Thoracic aorta (tissue), 2 donors: ENCODE results near the gene KCTD5. TPM values are rescaled to one million over a fixed set of nuclear protein-coding genes. Genes with fewer than 3 reads are reported as not detected.
"Not testable (repeated sequence)": the region's sequence is repeated elsewhere in the genome, so short reads cannot be mapped to it uniquely, and the experiment has no call there.

Source experiments
- ATAC-seq: fragments of 150-250 bp; one replicate; pipeline ENCODE4 v1.8.0; 2017; ENCODE audit warnings: low read depth; ENCODE audit not compliant: insufficient number of reproducible peaks, low FRiP score
- DNase-seq: peaks from one replicate; pipeline ENCODE4 v3.0.0-alpha.2; 2020; ENCODE audit warnings: low spot score
- H3K27ac ChIP-seq, 2 donors: fragments of 200-600 bp; sonication (generic); 1 replicate in 1 of 2; 2 replicates in 1 of 2; pipeline ENCODE4 v1.5.1; 2016; ENCODE audit warnings: mild to moderate bottlenecking in 2 of 2, moderate library complexity in 2 of 2
- H3K27me3 ChIP-seq: fragments of 200-600 bp; sonication (generic); replicated peaks from 2 replicates; pipeline ENCODE4 v1.6.0; 2016; ENCODE audit warnings: mild to moderate bottlenecking; ENCODE audit not compliant: insufficient read depth
- H3K36me3 ChIP-seq: fragments of 200-600 bp; sonication (generic); one replicate; pipeline ENCODE4 v1.5.1; 2016
- H3K4me1 ChIP-seq, 2 donors: fragments of 200-600 bp; sonication (generic); 1 replicate in 1 of 2; 2 replicates in 1 of 2; pipeline versions ENCODE4 v1.5.1 to v1.6.0; 2016; ENCODE audit warnings: low read depth in 2 of 2, mild to moderate bottlenecking in 1 of 2; ENCODE audit not compliant: control insufficient read depth in 1 of 2
- H3K4me3 ChIP-seq: fragments of 200-600 bp; sonication (generic); 2 replicates; pipeline ENCODE4 v1.5.1; 2016; ENCODE audit warnings: mild to moderate bottlenecking
- H3K9me3 ChIP-seq: fragments of 200-600 bp; sonication (generic); 2 replicates; pipeline ENCODE4 v1.5.1; 2016
- total RNA-seq, 2 donors: library from RNA; depleted of rRNA; stranded (reverse); fragments of >200 nt; gene quantifications; one replicate each; pipeline versions ENCODE4 v1.1.0 to v1.2.3, GENCODE V29; 2016
- TF ChIP-seq, protein P1 (sequence below): fragments of 200-600 bp; sonication (generic); IDR thresholded peaks from one replicate; pipeline ENCODE4 v1.5.1; 2019; ENCODE audit warnings: antibody characterized with exemption

Gene KCTD5
- total RNA-seq, 2 donors from 2014 or later = 13.8 to 19.2 TPM

GRCh38 chr16:2686912-2687507 lies 4.7 kb downstream of the KCTD5 start:
- no peak overlapping the region for H3K4me3 ChIP-seq
- no peaks in the 10 kb centered on the region for H3K36me3 ChIP-seq
- DNase-seq (no peak), ATAC-seq (no peak)
- H3K4me1 ChIP-seq = peaks cover 10 to 11% of the 10 kb centered on the region in 2 donors
- H3K27me3 ChIP-seq = no peaks in the 10 kb centered on the region
- no peak overlapping the region for H3K27ac ChIP-seq
- TF ChIP-seq, protein P1, sequence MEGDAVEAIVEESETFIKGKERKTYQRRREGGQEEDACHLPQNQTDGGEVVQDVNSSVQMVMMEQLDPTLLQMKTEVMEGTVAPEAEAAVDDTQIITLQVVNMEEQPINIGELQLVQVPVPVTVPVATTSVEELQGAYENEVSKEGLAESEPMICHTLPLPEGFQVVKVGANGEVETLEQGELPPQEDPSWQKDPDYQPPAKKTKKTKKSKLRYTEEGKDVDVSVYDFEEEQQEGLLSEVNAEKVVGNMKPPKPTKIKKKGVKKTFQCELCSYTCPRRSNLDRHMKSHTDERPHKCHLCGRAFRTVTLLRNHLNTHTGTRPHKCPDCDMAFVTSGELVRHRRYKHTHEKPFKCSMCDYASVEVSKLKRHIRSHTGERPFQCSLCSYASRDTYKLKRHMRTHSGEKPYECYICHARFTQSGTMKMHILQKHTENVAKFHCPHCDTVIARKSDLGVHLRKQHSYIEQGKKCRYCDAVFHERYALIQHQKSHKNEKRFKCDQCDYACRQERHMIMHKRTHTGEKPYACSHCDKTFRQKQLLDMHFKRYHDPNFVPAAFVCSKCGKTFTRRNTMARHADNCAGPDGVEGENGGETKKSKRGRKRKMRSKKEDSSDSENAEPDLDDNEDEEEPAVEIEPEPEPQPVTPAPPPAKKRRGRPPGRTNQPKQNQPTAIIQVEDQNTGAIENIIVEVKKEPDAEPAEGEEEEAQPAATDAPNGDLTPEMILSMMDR = no peak
- H3K9me3 ChIP-seq = no peaks in the 10 kb centered on the region

GRCh38 chr16:2687531-2688308 lies 5.4 kb downstream of the KCTD5 start:
- TF ChIP-seq, protein P1 = no peak
- DNase-seq = no peak

GRCh38 chr16:2689422-2689821 lies 7.1 kb downstream of the KCTD5 start:
- H3K27me3 ChIP-seq, DNase-seq, ATAC-seq, H3K9me3 ChIP-seq, H3K4me3 ChIP-seq, H3K4me1 ChIP-seq, H3K36me3 ChIP-seq, H3K27ac ChIP-seq: not testable (repeated sequence)

More at GRCh38 chr16:2687531-2688308, 5.4 kb downstream of the KCTD5 start:
- H3K27ac ChIP-seq = no peak overlapping the region
- H3K27me3 ChIP-seq = no peaks in the 10 kb centered on the region
- H3K36me3 ChIP-seq = no peaks in the 10 kb centered on the region
- no peak overlapping the region for H3K4me3 ChIP-seq
- ATAC-seq = no peak
- peaks cover 10 to 11% of the 10 kb centered on the region in 2 donors for H3K4me1 ChIP-seq
- H3K9me3 ChIP-seq = no peaks in the 10 kb centered on the region

DNA sequence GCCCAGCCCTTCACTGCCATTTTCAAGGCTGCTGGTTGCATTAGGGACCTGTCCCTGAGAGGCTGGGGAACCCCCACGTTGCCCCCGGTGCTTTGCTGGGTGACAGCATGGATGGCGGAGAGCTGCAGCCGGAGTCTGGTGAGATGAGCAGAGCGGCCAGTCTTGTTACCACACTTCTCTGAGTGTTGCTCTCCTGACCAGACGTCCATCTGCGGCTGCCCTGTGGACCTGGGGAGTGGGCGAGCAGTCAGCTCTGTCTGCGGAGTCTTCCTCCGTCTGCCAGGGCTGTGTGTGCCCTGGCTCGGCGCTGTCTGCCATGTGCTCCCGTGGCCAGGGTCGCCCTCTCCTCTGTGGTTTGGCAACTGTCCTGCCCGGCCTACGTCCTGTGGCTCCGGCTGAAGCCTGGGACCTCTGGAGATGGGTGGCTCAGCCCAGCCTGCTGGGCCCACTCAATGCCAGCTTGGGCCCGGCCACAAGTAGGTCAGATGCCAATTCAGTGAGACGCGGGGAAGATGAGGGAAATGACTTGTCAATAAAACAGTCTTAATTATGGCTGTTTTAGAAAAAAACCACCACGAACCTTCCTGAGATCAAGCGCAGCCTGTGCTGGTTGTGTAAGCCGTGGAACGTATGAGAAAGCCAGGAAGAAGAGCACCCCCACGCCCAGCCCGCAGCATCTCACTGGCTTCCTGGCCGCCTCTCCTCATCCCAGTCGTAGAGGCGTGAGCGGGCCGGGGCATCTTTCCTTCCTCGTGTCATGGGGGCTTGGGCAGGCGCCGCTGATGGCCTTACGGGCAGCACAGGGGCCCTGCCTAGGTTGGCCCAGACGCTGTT lies 7.9 kb downstream of the KCTD5 start:
- Histone ChIP-seq H3K4me3 (no peak overlapping the region), H3K27ac (no peak overlapping the region), H3K27me3 (no peaks in the 10 kb centered on the region), H3K4me1 (peaks cover 0 to 5% of the 10 kb centered on the region in 2 donors), H3K9me3 (no peaks in the 10 kb centered on the region), H3K36me3 (no peaks in the 10 kb centered on the region)
- DNase-seq (no peak), ATAC-seq (no peak)
- TF ChIP-seq, protein P1 = no peak

DNA sequence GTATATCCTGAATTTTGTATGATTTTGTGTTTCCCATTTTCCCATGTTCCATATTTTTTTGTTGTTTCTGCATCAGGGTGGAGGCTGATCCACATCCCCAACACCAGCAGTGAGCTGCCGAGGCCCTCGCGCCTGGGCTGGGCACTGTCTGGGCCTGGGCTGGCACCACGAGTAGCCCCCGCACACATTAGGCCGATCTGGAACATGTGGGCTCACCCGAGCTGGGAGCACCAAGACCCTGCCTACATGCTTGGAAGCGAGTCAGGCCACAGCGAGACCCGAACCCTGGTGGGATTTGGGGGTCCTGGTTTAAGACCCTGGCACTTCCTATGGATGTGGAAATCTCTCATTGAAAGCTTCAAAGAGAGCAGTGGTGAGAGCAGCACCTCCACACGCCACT lies 8.5 kb downstream of the KCTD5 start:
- no peak overlapping the region for H3K27ac ChIP-seq
- no peak overlapping the region for H3K4me3 ChIP-seq
- ATAC-seq (no peak), DNase-seq (no peak)
- TF ChIP-seq, protein P1 = no peak
- no peaks in the 10 kb centered on the region for H3K9me3 ChIP-seq
- H3K36me3 ChIP-seq = no peaks in the 10 kb centered on the region
- no peaks in the 10 kb centered on the region for H3K27me3 ChIP-seq
- H3K4me1 ChIP-seq = peaks cover 0 to 5% of the 10 kb centered on the region in 2 donors
